Omental fat pad (tissue), 4 donors: ENCODE data around the gene TPBGL. TPM values are rescaled to one million over a fixed set of nuclear protein-coding genes. Genes with fewer than 3 reads are reported as not detected.

ENCODE experiments used
- ATAC-seq: fragments of 150-250 bp; one replicate; pipeline ENCODE4 v1.9.1; 2016; ENCODE audit warnings: mild to moderate bottlenecking, moderate library complexity; ENCODE audit not compliant: low FRiP score
- DNase-seq: peaks from one replicate; pipeline ENCODE4 v3.0.0-alpha.2; 2019; ENCODE audit warnings: low spot score
- total RNA-seq, 4 donors: library from RNA; depleted of rRNA; stranded (reverse); fragments of >200 nt; gene quantifications; one replicate each; pipeline ENCODE4 v1.1.0, GENCODE V29; 2016
- TF ChIP-seq, protein P1 (sequence below), 3 donors: fragments of 450-650 bp; IDR thresholded peaks; one replicate each; pipeline ENCODE4 v1.5.1; 2016 to 2017; ENCODE audit warnings: antibody characterized with exemption in 3 of 3, mild to moderate bottlenecking in 3 of 3, moderate library complexity in 2 of 3

TPBGL gene
- total RNA-seq, 4 donors from 2014 or later = 0.19 to 0.48 TPM; not detected in 2

GRCh38 chr11:75201771-75202170 is 38.8 kb upstream of the TPBGL start:
- TF ChIP-seq, protein P1, sequence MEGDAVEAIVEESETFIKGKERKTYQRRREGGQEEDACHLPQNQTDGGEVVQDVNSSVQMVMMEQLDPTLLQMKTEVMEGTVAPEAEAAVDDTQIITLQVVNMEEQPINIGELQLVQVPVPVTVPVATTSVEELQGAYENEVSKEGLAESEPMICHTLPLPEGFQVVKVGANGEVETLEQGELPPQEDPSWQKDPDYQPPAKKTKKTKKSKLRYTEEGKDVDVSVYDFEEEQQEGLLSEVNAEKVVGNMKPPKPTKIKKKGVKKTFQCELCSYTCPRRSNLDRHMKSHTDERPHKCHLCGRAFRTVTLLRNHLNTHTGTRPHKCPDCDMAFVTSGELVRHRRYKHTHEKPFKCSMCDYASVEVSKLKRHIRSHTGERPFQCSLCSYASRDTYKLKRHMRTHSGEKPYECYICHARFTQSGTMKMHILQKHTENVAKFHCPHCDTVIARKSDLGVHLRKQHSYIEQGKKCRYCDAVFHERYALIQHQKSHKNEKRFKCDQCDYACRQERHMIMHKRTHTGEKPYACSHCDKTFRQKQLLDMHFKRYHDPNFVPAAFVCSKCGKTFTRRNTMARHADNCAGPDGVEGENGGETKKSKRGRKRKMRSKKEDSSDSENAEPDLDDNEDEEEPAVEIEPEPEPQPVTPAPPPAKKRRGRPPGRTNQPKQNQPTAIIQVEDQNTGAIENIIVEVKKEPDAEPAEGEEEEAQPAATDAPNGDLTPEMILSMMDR (IDR thresholded peaks at IDR 0.05) = no peak

GRCh38 chr11:75202195-75202594 is 38.4 kb upstream of the TPBGL start:
- DNase-seq (no peak), ATAC-seq (no peak)
- TF ChIP-seq, protein P1 (IDR thresholded peaks at IDR 0.05) = no peak

More at GRCh38 chr11:75201771-75202170, 38.8 kb upstream of the TPBGL start:
- DNase-seq = no peak
- no peak for ATAC-seq

- no peak for ATAC-seq
- TF ChIP-seq, protein P1 (IDR thresholded peaks at IDR 0.05) = no peak
These were observed 37.4 kb upstream of the TPBGL start for GRCh38 chr11:75203138-75203537.

GRCh38 chr11:75203641-75204011 is 36.9 kb upstream of the TPBGL start:
- TF ChIP-seq, protein P1 (IDR thresholded peaks at IDR 0.05) = no peak
- ATAC-seq (no peak), DNase-seq (no peak)

More at GRCh38 chr11:75203138-75203537, 37.4 kb upstream of the TPBGL start:
- no peak for DNase-seq

- DNase-seq (no peak), ATAC-seq (no peak)
- TF ChIP-seq, protein P1 (IDR thresholded peaks at IDR 0.05) = no peak
These were observed 36.4 kb upstream of the TPBGL start for GRCh38 chr11:75204012-75204674.

DNA sequence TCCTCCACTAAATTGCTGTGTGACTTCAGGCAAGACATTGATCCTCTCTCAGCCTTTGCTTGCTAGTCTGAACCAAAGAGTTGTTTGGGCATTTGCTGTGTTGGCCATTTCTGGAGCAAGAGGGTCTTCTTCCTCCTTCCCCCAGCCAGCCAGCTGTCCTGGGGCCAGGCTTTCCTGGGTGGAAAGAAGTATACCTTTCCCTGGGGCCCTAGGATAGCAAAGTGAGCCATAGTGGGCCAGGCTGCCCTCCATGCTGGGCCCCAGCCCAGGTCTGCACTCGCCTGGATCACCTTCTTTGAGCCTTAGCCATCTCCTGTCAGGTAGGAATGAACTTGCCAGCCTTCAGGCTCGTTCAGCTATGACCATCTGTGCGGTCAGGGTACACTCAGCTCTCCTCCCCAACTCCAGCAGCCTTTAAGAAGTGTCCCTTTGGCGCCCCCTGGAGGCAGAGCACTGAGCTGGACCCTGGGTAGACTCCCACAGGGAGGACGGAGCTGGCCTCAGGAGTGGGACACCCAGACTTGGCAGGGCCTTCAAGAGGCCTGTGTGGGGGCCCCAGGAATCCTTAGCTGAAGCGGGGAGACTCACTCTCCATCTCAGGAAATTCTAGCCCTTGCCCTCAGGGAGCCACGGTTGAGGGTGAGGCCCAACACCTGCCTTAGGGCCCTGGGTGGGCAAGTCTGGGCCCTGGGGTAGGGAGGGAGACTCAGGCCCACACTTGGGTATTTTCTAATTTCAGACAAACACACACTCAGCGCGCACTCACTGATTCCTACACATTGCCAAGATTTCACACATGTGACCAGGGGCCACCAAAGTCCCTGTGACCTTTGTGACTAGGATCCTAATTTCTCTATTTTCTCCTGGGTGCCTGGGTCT is 35.6 kb upstream of the TPBGL start:
- TF ChIP-seq, protein P1 (IDR thresholded peaks at IDR 0.05) = peak in 1 of 3 donors; percentile 36
- peak; percentile 97 for DNase-seq
- ATAC-seq = peak; percentile 91
